Right lobe of liver (tissue), 6 donors: ENCODE data around the gene IGF2R. TPM values are rescaled to one million over a fixed set of nuclear protein-coding genes. Genes with fewer than 3 reads are reported as not detected.

Experiments
- ATAC-seq, 4 donors: fragments of 200-7000 bp; cut with Tn5 transposase; one replicate each; pipeline ENCODE4 v1.9.1; 2020; ENCODE audit warnings: mild to moderate bottlenecking in 4 of 4, moderate library complexity in 4 of 4
- DNase-seq, 3 donors: peaks; one replicate each; pipeline ENCODE4 v3.0.0-alpha.2; 2020
- H3K27ac ChIP-seq, 3 donors: fragments of 200-600 bp; one replicate each; pipeline ENCODE4 v1.8.0; 2022
- H3K27me3 ChIP-seq, 2 donors: fragments of 200-600 bp; one replicate each; pipeline ENCODE4 v1.8.0; 2022
- H3K36me3 ChIP-seq, 4 donors: fragments of 200-600 bp; sonication (generic) in 1 of 4; one replicate each; pipeline versions ENCODE4 v1.5.1 to v1.8.0; 2017 to 2022; ENCODE audit warnings: control low read depth in 1 of 4
- H3K4me1 ChIP-seq, 4 donors: fragments of 200-600 bp; sonication (generic) in 1 of 4; one replicate each; pipeline versions ENCODE4 v1.5.1 to v1.8.0; 2017 to 2022; ENCODE audit warnings: control low read depth in 1 of 4
- H3K4me3 ChIP-seq, 3 donors: fragments of 200-600 bp; one replicate each; pipeline ENCODE4 v1.8.0; 2022
- H3K9me3 ChIP-seq, 4 donors: fragments of 200-600 bp; sonication (generic) in 1 of 4; one replicate each; pipeline versions ENCODE4 v1.5.1 to v1.8.0; 2017 to 2022; ENCODE audit warnings: control low read depth in 1 of 4
- CTCF ChIP-seq, 4 donors: fragments of 200-600 bp in 3 of 4; fragments of 450-650 bp in 1 of 4; IDR thresholded peaks; one replicate each; pipeline versions ENCODE4 v1.5.1 to v1.8.0; 2016 to 2022; ENCODE audit warnings: antibody characterized with exemption in 4 of 4, mild to moderate bottlenecking in 2 of 4
- POLR2A ChIP-seq: fragments of 450-650 bp; IDR thresholded peaks from one replicate; pipeline ENCODE4 v1.6.1; 2017; ENCODE audit warnings: antibody characterized with exemption, mild to moderate bottlenecking
- WGBS: methylation state at CpG from one replicate; pipeline ENCODE4 v1.1.6; 2018; ENCODE audit warnings: low coverage, low lambda C conversion rate; ENCODE audit not compliant: insufficient coverage; ENCODE audit errors: missing lambda C conversion rate; 5-methylcytosine and 5-hydroxymethylcytosine counted together
- intact Hi-C, 2 donors: fragments of 100-400 bp; cut with DNase I; formaldehyde crosslinking; loops; one replicate each; pipeline versions ENCODE4 v1.11.2 to v1.14.1; 2022
- total RNA-seq, 6 experiments: library from RNA; depleted of rRNA in 2 of 6; stranded (reverse); fragments of >200 nt in 2 of 6; fragmentation: NEBNext Ultra II Directional in 3 of 6; extraction: Animal tissue kit (Norgen Biotek cat#: 25700) in 3 of 6; gene quantifications; one replicate each; pipeline versions ENCODE4 v1.1.0 to v1.2.4, GENCODE V29; 2016 to 2023
- donor health status: DM: no; HTN: yes; CAD: no.
- donor health status: DM: no; HTN: no; CAD: no.
- donor health status: DM: no; HTN: no; CAD: no.
- donor health status: DM: no; HTN: yes; CAD: no.
- donor health status: DM: no; HTN: yes; CAD: no.

Gene IGF2R
- total RNA-seq, 6 experiments from 2014 or later = 50.3 to 81.0 (median 67.1) TPM

GRCh38 chr6:160104821-160105517 lies 136.1 kb downstream of the IGF2R start:
- no peaks in the 10 kb centered on the region for H3K9me3 ChIP-seq
- WGBS = 87% methylated on average over 10 of the region's 20 CpGs
- no peak for DNase-seq
- peaks cover 0 to 30% (median 10%) of the 10 kb centered on the region in 4 donors for H3K4me1 ChIP-seq
- intact Hi-C loops = no loop called here
- H3K36me3 ChIP-seq = peaks cover 0 to 31% (median 14%) of the 10 kb centered on the region in 4 donors
- TF ChIP-seq POLR2A (no peak), CTCF (IDR thresholded peaks at IDR 0.05) (no peak)
- no peak for ATAC-seq
- no peak overlapping the region for H3K27ac ChIP-seq
- H3K4me3 ChIP-seq = no peak overlapping the region
- no peaks in the 10 kb centered on the region for H3K27me3 ChIP-seq

GRCh38 chr6:160106010-160106409 lies 137.1 kb downstream of the IGF2R start:
- Histone ChIP-seq H3K9me3 (no peaks in the 10 kb centered on the region), H3K36me3 (peaks cover 0 to 31% (median 14%) of the 10 kb centered on the region in 4 donors), H3K4me1 (peaks cover 0 to 23% (median 5%) of the 10 kb centered on the region in 4 donors), H3K4me3 (no peak overlapping the region), H3K27me3 (no peaks in the 10 kb centered on the region), H3K27ac (no peak overlapping the region)
- DNase-seq (no peak), ATAC-seq (no peak)
- TF ChIP-seq POLR2A (no peak), CTCF (IDR thresholded peaks at IDR 0.05) (no peak)
- intact Hi-C loops = no loop called here
- 91% methylated on average over 10 of the region's 14 CpGs for WGBS

- DNase-seq = no peak
- Histone ChIP-seq H3K4me3 (no peak overlapping the region), H3K27me3 (no peaks in the 10 kb centered on the region), H3K4me1 (peaks cover 0 to 16% (median 2%) of the 10 kb centered on the region in 4 donors), H3K36me3 (peaks cover 0 to 31% (median 14%) of the 10 kb centered on the region in 4 donors), H3K9me3 (no peaks in the 10 kb centered on the region), H3K27ac (no peak overlapping the region)
- intact Hi-C loops = no loop called here
- 82% methylated on average over 4 of the region's 4 CpGs for WGBS
- no peak for ATAC-seq
- TF ChIP-seq POLR2A (no peak), CTCF (IDR thresholded peaks at IDR 0.05) (no peak)
Measured at GRCh38 chr6:160106701-160107100, 137.8 kb downstream of the IGF2R start.

- no peak for DNase-seq
- ATAC-seq = no peak
- peaks cover 0 to 24% (median 14%) of the 10 kb centered on the region in 4 donors for H3K36me3 ChIP-seq
- no peak overlapping the region for H3K4me3 ChIP-seq
- peaks cover 0 to 2% (median 0%) of the 10 kb centered on the region in 4 donors for H3K4me1 ChIP-seq
- no peak overlapping the region for H3K27ac ChIP-seq
- intact Hi-C loops = no loop called here
- H3K27me3 ChIP-seq = no peaks in the 10 kb centered on the region
- WGBS = 83% methylated on average over 5 of the region's 5 CpGs
- TF ChIP-seq CTCF (IDR thresholded peaks at IDR 0.05) = no peak
- no peak for TF ChIP-seq POLR2A
- no peaks in the 10 kb centered on the region for H3K9me3 ChIP-seq
Measured at GRCh38 chr6:160108077-160108476, 139.2 kb downstream of the IGF2R start.
